COLO668 (cell line): ENCODE results near the gene ITPKB.
"Not testable (repeated sequence)": the region's sequence is repeated elsewhere in the genome, so short reads cannot be mapped to it uniquely, and the experiment has no call there.

Experiments used
- DNase-seq: peaks from one replicate; lab custom pipeline; 2025; ENCODE audit not compliant: unreplicated experiment; lab: John Stamatoyannopoulos, UW

The ITPKB gene

DNA sequence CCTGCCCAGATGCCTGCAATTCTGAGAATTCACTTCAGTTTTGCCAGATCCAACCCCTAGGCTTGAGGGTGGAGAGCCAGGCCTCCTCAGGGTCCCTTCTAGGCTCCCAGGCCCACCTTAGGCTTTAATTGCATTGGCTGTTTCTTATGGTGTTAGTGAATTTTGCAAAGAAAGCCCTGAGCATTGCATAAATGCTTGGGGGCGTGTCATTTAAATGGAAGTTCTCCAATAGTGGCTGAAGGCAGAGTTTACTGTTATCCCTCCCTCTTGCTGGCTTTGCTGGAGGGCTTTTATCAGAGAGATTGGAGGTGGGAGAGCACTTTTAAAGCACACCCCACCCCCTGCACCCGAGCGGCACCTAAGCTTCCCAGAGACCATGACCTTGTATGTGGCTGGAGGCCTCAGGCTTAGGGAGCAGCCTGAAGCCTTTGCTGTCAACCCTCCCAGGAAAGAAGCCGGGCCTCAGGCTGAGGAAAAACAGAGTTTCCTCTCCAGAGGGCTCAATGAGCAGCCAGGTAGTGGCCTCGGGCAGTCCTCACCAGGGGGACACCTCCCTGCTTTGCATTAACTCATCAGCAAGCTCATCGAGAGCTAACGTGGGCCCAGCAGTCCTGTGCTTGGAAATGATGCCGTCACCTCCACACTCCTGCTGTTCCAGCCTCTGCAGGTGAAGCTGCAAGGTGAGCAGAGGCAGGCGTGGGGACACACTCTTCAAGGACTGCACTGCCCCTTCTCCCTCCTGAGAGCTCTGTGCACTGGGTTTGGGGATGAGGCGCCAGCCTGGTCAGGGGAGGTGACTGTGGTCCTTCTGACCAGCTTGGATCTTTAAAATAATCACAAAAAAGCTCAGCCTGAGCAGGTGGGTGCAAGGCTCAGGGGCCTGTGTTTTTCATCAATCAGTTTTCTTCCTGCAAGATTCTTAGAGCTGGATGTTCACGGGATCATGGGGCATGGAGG lies 132.5 kb downstream of the ITPKB start:
- no peak for DNase-seq

DNA sequence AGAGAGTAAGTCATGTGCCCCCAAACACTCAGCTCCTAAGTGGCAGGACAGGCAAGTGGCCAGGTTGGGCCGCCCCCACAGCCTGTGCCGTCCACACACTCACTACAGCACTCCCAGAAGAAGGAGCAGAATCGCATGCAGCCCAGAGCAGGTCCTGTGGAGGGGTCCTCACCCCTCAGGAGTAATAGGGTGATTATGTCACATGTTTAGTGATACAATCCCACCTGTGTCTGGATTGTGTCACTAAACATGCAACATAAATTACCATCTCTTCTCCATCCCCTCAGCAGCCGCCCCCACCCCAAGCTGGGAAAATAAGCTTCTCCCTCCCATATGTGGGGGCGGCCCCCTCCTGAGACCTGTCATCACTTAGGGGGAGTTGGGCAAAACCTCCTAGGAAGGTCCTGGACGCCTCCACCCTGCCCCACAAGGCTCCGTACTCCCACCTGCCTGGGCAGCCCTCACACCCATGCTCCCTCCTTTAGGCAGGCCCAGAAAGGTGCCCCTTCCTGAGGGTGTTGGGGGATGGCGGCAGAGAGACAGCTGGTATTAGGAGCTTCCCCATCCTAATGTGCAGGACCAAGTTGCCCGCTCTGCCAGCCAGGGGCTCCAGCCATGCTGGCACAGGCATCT lies 133.6 kb downstream of the ITPKB start:
- no peak for DNase-seq

DNA sequence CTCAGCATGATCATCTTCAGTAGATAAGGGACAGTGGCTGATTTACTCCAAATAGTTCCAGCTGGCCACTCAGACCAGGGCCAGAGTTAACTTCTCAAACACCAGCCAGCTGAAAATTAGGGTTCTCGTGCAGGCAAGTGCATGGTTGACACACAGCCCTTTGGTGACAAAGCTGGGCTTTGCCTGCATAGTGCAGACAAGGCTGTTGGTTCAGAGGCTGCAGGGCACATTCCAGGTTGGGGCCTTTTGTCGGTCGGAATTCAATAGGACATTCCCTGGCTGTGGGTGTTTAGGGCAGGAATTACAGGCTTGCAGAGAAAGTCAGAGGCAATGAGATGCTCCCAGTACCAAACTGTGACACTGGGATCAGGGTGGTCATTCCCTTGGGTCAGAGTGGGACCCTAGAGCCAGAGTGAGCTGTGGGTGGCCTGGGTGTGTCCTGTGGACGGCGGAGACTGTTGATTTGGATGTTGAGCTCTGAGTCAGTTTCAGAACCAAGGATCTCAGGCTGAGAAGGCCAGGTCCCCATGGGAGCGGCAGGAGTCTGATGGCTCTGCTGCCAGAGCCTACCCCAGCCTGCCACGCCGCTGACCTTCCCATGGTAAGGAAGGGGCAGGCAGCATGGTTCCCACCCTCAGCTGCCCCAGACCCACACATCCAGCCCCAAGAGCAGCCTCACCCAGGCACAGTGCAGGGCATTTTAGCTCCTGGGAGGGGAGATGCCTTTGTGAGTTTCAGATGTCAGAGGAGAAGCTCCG lies 134.3 kb downstream of the ITPKB start:
- no peak for DNase-seq

DNA sequence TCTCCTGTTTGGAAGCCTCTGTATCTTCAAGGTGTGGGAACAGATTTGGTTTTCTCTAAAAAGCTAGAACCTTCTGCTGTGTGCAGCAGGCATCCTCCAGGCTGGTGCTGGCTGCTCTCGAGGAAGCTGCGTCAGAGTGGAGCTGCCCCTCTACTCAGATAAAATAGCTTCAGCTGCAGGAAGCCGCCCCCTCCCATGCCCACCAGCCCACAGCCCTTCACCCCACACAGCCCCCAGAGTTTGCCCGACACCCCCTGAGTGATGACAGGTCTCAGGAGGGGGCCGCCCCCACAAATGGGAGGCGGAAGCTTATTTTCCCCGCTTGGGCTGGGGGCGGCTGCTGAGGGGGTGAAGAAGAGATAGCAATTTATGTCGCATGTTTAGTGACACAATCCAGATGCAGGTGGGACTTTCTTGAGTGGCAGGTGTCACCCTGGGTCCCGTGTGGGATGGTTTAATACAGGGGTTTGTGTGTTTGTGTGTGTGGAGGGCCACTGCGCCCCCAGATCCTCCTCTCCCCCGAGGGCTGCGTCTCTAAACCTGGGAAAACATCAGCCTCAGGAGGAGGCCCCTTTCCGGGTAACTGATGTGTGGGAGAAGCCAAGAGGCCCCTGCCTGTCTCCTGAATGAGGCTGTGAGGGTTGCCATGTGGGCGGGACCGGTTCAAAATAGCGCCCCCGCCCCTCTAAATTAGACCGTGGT lies 135.1 kb downstream of the ITPKB start:
- DNase-seq = no peak

DNA sequence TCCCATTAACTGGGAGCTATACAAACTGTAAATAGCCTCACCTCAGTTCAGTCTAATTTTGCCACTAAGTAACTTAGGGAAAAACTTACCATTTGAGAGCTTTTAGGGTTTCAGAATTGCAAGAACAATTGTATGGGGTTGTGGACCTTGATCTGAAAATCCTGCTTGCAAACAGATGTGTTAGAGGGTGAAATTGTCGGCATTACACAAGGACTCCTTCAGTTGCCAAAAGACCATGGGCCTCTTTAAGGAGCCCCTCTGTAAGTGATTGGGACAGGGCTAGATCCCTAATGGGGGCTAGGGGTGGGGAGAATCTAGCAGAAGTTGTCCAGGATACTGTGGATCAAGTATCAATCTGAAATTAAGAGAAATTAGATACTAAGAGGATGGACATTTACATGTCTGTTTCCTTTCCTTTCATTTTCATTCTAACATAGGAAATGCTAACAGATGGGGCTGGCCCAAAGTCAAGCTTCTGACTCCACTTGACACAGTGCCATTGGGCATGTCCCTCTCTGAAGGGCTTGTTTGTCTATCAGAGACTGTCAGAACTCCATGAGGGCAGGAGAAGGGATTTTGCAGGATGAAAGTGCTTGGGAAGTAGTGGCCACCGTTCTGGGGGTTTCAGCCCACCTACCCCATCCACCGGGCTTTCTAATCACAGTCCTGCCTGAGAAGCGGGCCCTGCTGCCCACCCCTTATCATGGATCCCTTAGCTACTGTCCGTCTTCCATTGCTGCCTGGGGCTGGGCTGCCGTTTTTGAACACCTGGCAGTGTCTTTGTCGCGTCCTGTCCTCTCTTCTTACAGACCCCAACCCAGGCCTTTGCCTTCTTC lies 135.8 kb downstream of the ITPKB start:
- DNase-seq = no peak

DNA sequence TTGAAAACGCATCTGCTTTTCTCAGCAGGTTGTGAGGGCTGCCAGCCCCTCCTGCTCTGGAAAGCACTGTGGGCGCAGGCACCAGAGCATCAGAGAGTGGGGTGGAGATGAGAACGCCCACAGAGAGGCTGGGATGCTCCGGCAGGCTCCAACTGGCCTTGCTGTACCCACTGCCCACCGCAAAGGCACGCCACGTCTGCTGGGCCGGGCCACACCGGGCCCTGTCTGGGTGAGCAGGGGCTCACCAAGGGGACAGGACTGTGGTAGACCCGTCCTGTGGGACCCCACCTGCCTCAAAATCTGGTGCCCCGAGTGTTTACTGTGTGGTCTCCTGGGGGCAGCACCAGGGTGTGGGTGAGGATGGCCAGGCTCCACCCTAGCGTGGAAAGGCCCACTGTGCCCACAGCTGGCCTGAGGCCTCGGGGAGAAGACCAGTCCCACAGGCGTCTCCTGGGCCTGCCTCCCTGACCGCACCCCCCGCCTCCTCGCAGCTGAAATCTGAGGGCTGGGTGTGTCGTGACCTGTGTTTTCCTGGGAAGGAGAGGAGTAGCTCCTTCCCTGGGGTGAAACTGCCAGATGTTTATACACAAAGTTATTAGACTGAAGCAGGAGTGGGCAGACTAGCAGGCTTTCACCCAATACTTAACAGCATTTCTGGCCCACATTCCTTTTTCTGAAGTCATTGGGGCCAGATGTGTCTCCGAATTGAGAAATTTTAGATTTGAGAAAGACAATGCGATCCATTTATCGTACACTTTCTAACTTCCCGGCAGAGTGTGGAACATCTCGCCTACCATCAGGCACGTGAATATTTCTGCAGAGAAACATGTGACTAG lies 136.7 kb downstream of the ITPKB start:
- DNase-seq = no peak

DNA sequence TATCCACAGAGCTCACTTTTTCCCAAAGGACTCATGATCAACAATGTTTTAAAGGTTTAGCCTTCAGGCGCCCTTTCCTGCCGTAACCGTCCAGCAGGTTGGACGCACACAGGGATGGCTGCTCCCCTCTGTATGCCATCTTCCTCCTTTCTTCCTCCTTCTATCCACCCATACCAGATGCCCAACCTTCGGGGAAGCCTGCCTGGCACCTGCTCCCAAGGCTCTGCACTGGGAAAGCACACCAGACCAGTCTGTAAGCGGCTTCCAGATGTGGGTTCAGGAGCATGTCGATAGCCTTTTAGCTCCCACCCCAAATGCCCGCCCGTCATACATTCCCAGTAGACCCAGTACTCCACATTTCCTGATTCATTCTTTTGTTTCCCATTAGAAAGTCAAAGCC lies 137.6 kb downstream of the ITPKB start:
- DNase-seq = no peak

DNA sequence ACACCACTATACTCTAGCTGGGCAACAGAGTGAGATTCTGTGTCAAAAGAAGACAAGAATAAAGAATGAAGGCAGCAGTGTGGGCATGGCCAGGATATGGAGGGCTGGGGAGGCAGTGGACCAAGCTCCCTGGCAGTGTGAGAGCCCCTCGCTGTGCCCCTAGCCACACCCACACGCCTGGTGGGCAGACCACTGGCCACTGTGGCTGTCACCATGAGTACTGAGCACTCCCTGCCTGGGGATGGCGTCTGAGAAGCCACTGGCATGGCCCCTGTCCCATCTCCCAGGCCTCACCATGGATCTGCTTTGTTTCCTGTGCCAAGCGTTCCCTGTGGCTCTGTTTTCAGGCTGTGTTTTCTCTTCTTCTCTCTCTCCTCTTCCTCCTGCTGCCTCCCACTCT lies 138.8 kb downstream of the ITPKB start:
- DNase-seq = no peak

DNA sequence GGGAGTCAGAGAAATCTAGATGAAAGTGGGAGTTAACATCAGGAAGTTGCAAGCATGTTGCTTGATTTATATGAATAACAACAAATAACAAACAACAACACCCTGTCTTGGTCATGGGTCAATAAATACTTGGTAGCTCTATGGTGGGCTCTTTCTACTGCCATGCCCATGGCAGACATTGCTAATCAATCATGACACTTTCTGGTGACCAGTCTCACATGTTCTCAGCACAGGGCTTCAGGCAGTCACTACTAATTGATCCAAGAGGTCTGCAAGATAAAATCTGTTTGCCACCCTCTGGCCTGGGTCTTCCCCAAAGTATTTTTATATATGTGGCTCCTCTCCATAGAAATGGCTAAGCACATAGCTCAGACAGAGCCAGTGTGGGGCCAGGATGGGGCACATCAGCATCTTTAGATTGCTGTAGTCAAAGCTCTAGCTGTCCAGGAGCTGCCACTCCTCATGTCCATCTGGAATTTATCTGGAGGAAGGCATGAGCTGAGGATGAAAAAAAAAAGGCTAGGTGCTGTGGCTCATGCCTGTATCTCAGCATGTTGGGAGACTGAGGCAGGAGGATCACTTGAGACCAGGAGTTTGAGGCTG lies 139.3 kb downstream of the ITPKB start:
- no peak for DNase-seq

DNA sequence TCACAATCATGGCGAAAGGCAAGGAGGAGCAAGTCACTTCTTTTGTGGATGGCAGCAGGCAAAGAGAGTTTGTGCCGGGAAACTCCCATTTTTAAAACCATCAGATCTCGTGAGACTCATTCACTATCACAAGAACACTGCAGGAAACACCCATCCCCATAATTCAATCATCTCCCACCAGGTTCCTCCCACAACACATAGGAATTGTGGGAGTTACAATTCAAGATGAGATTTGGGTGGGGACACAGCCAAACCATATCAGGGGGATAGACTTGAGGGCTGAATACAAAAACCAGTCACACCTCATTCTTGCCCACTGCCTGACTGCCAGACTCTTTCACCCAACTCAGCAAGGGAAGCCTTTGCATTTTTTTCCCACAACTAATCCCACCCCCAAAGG lies 140.1 kb downstream of the ITPKB start:
- not testable (repeated sequence) for DNase-seq

DNA sequence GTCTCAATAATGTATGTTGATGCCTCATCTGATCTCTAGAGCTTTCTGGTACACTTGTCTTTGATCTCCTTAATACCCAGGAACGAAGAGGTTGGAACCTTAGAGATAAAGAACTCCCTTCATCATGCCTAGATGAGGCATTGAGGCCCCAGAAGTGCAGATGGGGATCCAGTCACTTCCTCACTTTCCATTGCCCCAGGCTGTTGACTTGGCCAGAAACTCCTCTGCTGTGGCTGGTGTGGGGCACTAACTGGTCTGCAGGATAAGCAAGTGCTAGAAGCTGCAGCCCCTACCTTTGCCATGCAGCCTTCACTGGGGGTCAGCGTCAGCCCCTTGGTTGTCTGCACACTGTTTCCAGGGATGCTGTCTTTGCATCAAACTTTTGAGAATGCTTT lies 140.6 kb downstream of the ITPKB start:
- no peak for DNase-seq

DNA sequence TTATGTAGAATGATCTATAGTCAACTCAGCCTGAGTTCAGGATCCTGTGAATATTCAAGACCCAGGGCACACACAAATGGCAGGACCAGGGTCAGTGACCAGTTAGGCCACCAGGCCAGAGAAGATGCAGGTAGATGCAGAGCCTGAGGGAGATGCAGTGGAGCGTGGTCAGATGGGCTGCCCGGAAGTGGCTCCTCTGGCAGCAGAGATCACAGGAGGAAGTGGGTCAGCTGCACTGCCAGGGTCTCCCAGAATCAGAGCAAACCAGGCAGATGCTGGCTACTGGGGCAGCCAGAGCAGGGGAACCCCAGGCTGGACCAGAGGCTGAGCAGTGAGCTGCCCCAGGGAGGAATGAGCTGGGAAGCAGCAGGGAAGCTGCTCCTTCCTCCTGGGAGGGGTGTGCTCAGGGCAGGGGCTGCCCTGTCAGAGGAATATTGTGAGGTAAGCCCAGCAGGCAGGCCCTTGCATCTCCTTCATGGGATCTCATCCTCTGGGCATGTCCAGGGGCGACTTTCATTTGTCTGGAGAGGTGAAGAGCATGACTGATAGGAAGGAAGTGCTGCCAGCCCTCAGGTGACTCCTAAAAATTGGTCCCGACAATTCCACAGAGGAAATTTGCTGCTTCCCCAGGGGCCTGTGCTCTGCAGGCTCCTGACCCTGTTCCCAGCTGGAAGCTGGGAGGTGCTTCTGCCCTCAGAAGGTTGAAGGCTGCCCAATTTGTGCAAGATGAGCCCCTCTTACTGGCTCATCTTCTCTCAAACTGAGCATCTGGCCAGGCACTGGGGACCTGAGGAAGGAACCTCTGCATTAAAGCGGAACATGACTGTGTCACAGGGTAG lies 141.2 kb downstream of the ITPKB start:
- no peak for DNase-seq

DNA sequence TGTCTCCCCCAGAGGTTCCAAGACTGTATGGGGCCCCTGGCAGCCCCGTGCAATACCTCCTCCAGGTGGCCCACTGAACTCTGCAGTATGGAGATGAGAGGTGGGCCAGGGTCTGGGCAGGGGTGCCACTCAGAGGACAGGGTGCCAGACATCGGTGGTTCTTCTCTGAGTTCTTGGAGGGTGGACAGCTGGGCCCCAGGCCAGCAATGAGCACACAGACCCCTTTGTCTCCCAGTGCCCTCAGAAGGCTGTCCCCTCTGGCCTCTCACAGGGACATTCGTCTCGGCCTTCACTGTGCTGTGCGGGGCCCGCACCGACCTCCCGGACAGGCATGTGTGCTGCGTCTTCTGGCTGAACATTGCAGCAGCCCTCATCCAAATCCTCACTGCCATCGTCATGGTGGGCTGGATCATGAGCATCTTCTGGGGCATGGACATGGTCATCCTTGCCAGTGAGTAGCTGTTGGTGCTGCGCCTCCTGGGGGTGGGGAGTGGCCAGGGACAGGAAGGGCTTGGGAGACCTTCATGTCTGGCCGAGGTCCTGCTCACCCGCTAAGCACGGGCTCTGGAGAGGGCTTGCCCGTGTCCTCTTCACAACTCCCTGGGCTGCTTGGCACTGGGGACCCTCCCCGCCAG lies 142.4 kb downstream of the ITPKB start:
- no peak for DNase-seq

DNA sequence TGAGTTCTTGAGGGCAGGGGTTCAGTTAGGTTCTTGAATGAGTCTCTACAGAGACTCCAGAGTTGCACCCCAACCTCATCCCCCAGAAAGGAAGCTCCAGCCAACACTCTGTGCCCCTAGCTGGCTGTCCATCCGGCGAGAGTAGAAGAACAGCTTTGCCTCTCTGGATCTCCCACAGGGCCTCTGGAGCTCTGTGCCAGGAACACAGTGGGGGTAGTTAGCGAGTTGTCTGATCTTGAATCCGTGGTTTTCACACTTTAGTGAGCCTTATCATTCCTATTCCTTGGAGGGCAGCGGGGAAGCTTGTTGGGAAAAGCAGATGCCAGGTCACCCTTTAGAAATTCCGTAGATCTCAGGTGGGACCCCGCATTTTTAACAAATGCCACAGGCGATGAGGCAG lies 145.5 kb downstream of the ITPKB start:
- DNase-seq = no peak

DNA sequence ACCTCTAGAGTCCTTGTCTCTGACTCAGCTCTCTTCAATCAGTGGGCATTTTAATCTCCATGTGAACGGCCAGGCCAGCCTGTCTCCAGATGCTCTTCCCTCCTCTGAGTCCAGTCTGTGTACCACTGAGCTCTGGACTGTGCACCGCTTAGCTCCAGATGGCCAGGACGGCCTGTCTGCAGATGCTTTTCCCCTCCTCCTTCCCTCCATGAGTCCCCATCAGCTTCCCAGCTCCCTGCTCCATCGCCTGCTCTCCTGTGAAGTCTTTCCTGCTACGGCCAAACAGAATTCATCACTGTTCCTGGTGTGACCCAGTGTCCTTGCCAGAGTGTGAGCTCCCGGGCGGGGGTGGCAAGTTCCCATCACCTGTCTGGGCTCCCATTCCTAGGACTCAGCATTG lies 148.5 kb downstream of the ITPKB start:
- DNase-seq = no peak

DNA sequence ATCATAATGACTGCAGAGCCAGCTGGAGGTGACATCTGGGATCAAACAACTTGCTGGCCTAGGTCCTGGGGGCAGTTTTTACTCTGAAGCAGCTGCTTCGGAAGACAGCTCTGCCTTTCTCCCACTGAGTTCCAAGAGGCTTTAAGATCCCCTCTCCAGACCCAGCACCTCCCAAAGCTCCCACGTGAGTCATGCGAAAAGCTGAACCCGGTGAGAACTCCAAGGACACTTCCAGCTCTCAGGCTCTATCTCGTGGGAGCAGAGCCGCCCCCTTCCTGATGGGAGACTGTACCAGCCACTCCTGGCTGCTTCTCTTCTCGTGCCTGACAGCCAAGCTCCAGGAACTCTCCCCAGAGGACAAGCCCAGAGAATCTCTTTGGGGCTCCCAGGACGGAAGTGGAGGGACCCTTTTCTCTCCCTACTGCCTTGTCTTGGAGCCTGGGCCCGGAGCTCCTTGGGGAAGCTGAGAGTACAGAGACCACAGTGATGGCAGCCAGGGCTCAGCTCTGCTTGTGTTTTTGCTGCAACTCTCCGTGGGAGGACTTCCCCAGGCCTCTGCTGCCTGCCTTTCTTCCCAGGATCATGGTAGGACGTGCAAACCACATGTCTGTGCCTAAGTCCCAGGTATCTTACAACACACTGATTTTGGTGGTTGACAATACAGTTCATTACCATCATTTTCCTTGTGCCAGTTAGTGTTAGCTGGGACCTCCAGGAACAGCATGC lies 149.9 kb downstream of the ITPKB start:
- no peak for DNase-seq

DNA sequence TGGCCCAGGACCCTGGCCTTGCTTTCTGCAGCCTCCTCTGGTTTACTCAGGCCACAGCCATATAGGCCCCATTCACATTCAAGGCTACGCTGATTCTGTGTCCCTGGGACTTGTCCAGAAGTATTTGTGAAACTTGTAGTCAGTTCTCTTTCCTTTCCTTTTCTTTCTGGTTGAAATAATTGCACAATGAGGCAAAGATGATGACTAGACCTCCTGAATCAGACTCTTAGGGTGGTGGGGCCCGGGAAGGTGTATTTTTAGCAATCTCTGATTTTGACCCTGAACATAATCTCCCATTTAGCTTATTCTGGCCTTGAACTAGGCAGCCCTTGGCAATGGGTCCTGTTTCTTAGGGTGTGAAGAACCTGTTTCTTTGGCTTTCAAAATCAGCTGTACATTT lies 150.6 kb downstream of the ITPKB start:
- no peak for DNase-seq
